CD4-positive, alpha-beta memory T cell (primary cell): Measurements from ENCODE around the gene RABGAP1L. TPM values are rescaled to one million over a fixed set of nuclear protein-coding genes. Genes with fewer than 3 reads are reported as not detected.

ENCODE experiments used
- CTCF ChIA-PET: fragments of 350-600 bp; sonication (Branson Sonifier 250); formaldehyde crosslinking; loops from one replicate; lab custom pipeline; 2021; ENCODE audit warnings: inconsistent platforms; ENCODE audit not compliant: partially characterized antibody; lab: Charles Lee
- POLR2A ChIA-PET: fragments of 350-600 bp; sonication (Branson Sonifier 250); formaldehyde crosslinking; loops from one replicate; lab custom pipeline; 2021; ENCODE audit not compliant: partially characterized antibody; lab: Charles Lee
- DNase-seq, 5 donors: peaks; one replicate each; pipeline versions ENCODE4 v3.0.0 to v3.0.0-alpha.2; 2020 to 2022; ENCODE audit warnings: mixed read lengths in 1 of 5
- H3K27ac ChIP-seq: one replicate; pipeline ENCODE4 v1.7.0; 2013; ENCODE audit warnings: low read depth, low read length
- H3K27me3 ChIP-seq: 2 replicates; pipeline ENCODE4 v1.7.0; 2013; ENCODE audit warnings: mild to moderate bottlenecking, low read length, moderate library complexity; ENCODE audit not compliant: insufficient read depth
- H3K36me3 ChIP-seq: 2 replicates; pipeline ENCODE4 v1.7.0; 2013; ENCODE audit warnings: mild to moderate bottlenecking, low read length, moderate library complexity; ENCODE audit not compliant: insufficient read depth
- H3K4me1 ChIP-seq: 2 replicates; pipeline ENCODE4 v1.7.0; 2013; ENCODE audit warnings: mild to moderate bottlenecking, low read length, moderate library complexity; ENCODE audit not compliant: insufficient read depth
- H3K4me3 ChIP-seq, 2 donors: one replicate each; pipeline ENCODE4 v1.7.0; 2013; ENCODE audit warnings: low read length in 2 of 2, mild to moderate bottlenecking in 1 of 2
- H3K9me3 ChIP-seq, 2 donors: one replicate each; pipeline ENCODE4 v1.7.0; 2013; ENCODE audit warnings: low read length in 2 of 2, control low read depth in 1 of 2; ENCODE audit not compliant: control insufficient read depth in 1 of 2
- H3K27ac Mint-ChIP-seq, 7 donors: one replicate each; pipeline ENCODE4 v1.8.0; 2020 to 2021; ENCODE audit warnings: mixed read lengths in 7 of 7, mild to moderate bottlenecking in 6 of 7, inconsistent platforms in 3 of 7, moderate library complexity in 3 of 7
- H3K27me3 Mint-ChIP-seq, 2 donors: one replicate each; pipeline ENCODE4 v1.8.0; 2020 to 2021; ENCODE audit warnings: mixed read lengths in 2 of 2
- H3K36me3 Mint-ChIP-seq, 2 donors: one replicate each; pipeline ENCODE4 v1.8.0; 2020 to 2021; ENCODE audit warnings: mixed read lengths in 2 of 2, inconsistent platforms in 1 of 2, mild to moderate bottlenecking in 1 of 2
- H3K4me1 Mint-ChIP-seq, 4 donors: one replicate each; pipeline ENCODE4 v1.8.0; 2020 to 2021; ENCODE audit warnings: mixed read lengths in 4 of 4, mild to moderate bottlenecking in 1 of 4
- H3K4me3 Mint-ChIP-seq, 8 donors: one replicate each; pipeline ENCODE4 v1.8.0; 2020 to 2021; ENCODE audit warnings: mixed read lengths in 8 of 8, mild to moderate bottlenecking in 7 of 8, moderate library complexity in 6 of 8, inconsistent platforms in 3 of 8
- H3K9me3 Mint-ChIP-seq, 8 donors: one replicate each; pipeline ENCODE4 v1.8.0; 2020 to 2021; ENCODE audit warnings: mixed read lengths in 8 of 8, mild to moderate bottlenecking in 5 of 8, inconsistent platforms in 3 of 8, moderate library complexity in 1 of 8
- intact Hi-C: fragments of 100-400 bp; cut with micrococcal nuclease; formaldehyde crosslinking; loops from one replicate; pipeline ENCODE4 v1.15.1; 2023
- polyA plus RNA-seq, 2 donors: library from polyadenylated mRNA; unstranded; fragments of 300-500 nt; fragmentation: Illumina TruSeq; gene quantifications; one replicate each; pipeline ENCODE4 v1.2.3, GENCODE V29; 2021
- total RNA-seq, 2 experiments: library from RNA; stranded (reverse); gene quantifications; one replicate each; pipeline ENCODE4 v1.2.3, GENCODE V29; 2021

RABGAP1L gene
- total and polyA plus RNA-seq, 4 experiments from 2014 or later, result 75.7 to 114 (median 96.8) TPM

DNA sequence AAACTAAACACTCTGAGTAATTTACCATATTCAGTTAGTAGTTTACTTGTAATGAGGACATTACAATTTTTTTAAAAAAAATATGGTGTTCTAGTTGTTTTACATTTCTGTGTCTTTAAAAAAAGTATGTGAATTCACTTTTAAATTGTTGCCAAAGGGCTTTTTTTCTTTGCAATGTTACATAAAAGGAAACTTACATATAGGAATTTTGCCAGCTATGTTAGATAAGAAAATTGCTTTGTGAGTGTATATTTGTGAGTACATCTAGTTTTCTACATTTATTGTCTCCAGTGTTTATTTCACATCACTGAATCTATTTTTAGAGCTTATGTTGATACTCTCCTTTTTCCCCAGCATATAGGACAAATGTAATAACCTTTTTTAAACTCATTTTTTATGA lies 495.2 kb downstream of the RABGAP1L start:
- no peaks in the 10 kb centered on the region for H3K4me1 ChIP-seq
- H3K36me3 ChIP-seq, result no peaks in the 10 kb centered on the region
- intact Hi-C loops, result no loop called here
- peaks cover 0 to 12% (median 8%) of the 10 kb centered on the region in 8 donors for H3K9me3 Mint-ChIP-seq
- H3K27me3 Mint-ChIP-seq, result no peaks in the 10 kb centered on the region
- H3K27ac Mint-ChIP-seq, result no peak overlapping the region
- no peaks in the 10 kb centered on the region for H3K27me3 ChIP-seq
- H3K4me1 Mint-ChIP-seq, result peaks cover 0 to 8% (median 6%) of the 10 kb centered on the region in 4 donors
- no peaks in the 10 kb centered on the region for H3K9me3 ChIP-seq
- no peak overlapping the region for H3K27ac ChIP-seq
- ChIA-PET CTCF (interaction anchor here (1.6 kb wide), 1 partner anchor 8 kb away, joined by 4 read pairs; no protein-coding TSS in a partner anchor), POLR2A (no interaction called here)
- H3K4me3 ChIP-seq, result no peak overlapping the region
- no peak overlapping the region for H3K4me3 Mint-ChIP-seq
- no peak for DNase-seq
- H3K36me3 Mint-ChIP-seq, result peaks cover 25 to 44% of the 10 kb centered on the region in 2 donors

DNA sequence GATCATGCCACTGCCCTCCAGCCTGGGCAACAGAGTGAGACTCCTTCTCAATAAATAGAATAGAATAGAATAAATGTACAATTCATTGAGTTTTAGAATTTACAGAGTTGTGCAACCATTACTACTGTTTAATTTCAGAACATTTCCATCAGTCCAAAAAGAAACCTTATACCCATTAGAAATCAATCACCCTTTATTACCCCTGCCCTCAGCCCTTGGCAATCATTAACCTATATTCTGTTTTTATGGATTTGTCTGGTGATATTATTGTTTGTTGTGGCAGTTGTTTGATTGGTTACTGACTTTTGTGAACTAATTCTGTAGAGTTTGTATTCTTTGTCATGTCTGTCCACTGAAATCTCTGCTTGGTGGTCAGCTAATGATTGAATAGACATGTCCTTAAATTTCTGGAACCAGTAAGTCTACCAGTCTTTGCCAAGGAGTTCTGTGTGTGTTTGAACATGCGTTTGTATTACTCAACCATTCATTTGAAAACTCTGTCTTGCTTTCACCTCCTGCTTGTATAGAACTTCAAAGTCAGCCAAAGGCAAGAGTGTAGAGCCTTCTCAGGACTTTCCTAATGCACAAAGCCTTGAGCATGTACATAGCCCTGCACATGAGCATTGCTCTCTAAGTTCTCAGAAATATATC lies 497.2 kb downstream of the RABGAP1L start:
- peaks cover 0 to 11% (median 8%) of the 10 kb centered on the region in 8 donors for H3K9me3 Mint-ChIP-seq
- peaks cover 0 to 8% (median 6%) of the 10 kb centered on the region in 4 donors for H3K4me1 Mint-ChIP-seq
- Histone ChIP-seq H3K27me3 (no peaks in the 10 kb centered on the region), H3K36me3 (no peaks in the 10 kb centered on the region), H3K9me3 (no peaks in the 10 kb centered on the region), H3K4me3 (no peak overlapping the region), H3K4me1 (no peaks in the 10 kb centered on the region), H3K27ac (no peak overlapping the region)
- POLR2A ChIA-PET, result no interaction called here
- CTCF ChIA-PET, result no interaction called here
- H3K27ac Mint-ChIP-seq, result no peak overlapping the region
- intact Hi-C loops, result no loop called here
- H3K36me3 Mint-ChIP-seq, result peaks cover 30 to 46% of the 10 kb centered on the region in 2 donors
- DNase-seq, result no peak
- H3K4me3 Mint-ChIP-seq, result no peak overlapping the region
- no peaks in the 10 kb centered on the region for H3K27me3 Mint-ChIP-seq

DNA sequence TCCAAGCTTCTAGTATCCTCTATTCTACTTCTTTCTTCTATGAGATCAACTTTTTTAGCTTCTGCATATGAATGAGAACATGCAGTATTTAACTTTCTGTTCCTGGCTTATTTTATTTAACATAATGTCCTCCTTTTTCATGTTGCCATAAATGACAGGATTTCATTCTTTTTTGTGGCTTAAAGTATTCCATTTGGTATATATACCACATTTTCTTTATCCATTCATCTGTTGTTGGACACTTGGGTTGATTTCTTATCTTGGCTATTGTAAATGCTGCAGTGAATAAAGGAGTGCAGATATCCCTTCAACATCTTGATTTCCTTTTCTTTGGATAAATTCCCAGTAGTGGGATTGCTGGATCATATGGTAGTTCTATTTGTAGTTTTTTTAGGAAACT lies 498.1 kb downstream of the RABGAP1L start:
- Histone ChIP-seq H3K27me3 (no peaks in the 10 kb centered on the region), H3K9me3 (no peaks in the 10 kb centered on the region), H3K36me3 (no peaks in the 10 kb centered on the region), H3K4me1 (no peaks in the 10 kb centered on the region), H3K4me3 (no peak overlapping the region), H3K27ac (no peak overlapping the region)
- H3K27me3 Mint-ChIP-seq, result no peaks in the 10 kb centered on the region
- no peak for DNase-seq
- peaks cover 0 to 11% (median 6%) of the 10 kb centered on the region in 8 donors for H3K9me3 Mint-ChIP-seq
- ChIA-PET CTCF (no interaction called here), POLR2A (no interaction called here)
- H3K36me3 Mint-ChIP-seq, result peaks cover 24 to 40% of the 10 kb centered on the region in 2 donors
- no peak overlapping the region for H3K4me3 Mint-ChIP-seq
- intact Hi-C loops, result no loop called here
- peaks cover 0 to 8% (median 6%) of the 10 kb centered on the region in 4 donors for H3K4me1 Mint-ChIP-seq
- H3K27ac Mint-ChIP-seq, result no peak overlapping the region

DNA sequence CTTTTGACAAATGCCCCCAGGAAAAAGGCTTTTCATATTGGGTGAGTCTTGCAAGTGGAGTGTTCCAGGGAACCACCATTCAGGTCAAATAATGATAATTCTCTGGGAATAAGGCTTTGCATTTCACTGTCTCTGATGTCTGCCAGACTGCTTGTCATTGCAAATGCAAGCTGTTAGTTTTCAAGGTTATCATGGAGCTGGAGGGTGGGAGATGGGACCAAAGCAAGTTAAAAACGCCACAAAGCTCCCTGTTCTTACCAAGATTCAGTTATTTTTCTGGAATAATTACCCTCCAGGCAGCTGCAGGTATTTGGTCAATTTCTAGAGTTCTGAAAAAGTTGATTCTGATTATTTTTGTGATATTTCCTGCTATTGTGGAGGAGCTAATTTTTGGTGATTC lies 498.6 kb downstream of the RABGAP1L start:
- H3K27me3 Mint-ChIP-seq, result no peaks in the 10 kb centered on the region
- no peak overlapping the region for H3K27ac Mint-ChIP-seq
- Histone ChIP-seq H3K9me3 (no peaks in the 10 kb centered on the region), H3K36me3 (no peaks in the 10 kb centered on the region), H3K27me3 (no peaks in the 10 kb centered on the region), H3K4me3 (no peak overlapping the region), H3K4me1 (no peaks in the 10 kb centered on the region), H3K27ac (no peak overlapping the region)
- ChIA-PET POLR2A (no interaction called here), CTCF (no interaction called here)
- no peak for DNase-seq
- H3K4me1 Mint-ChIP-seq, result peaks cover 0 to 8% (median 6%) of the 10 kb centered on the region in 4 donors
- no peak overlapping the region for H3K4me3 Mint-ChIP-seq
- intact Hi-C loops, result no loop called here
- peaks cover 0 to 11% (median 5%) of the 10 kb centered on the region in 8 donors for H3K9me3 Mint-ChIP-seq
- H3K36me3 Mint-ChIP-seq, result peaks cover 23 to 38% of the 10 kb centered on the region in 2 donors

DNA sequence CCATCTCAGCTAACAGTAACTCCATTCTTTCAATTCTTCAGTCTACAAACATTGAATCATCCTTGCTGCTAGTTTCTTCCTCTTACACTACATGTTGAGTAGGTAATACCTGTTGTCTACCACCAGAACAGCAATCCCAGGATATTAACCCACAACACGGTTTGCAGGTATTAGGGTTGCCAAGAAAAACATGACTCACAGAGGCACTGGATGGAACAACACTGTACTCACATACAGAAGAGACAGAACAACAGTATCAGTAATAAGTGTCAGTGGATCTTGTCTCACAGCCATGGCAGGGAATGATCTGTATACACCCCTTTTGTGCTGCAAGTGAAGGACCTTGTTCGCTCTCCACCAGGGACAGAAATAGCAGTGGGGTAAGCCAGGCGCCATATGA lies 500.5 kb downstream of the RABGAP1L start:
- no peak for DNase-seq
- H3K4me1 Mint-ChIP-seq, result peaks cover 0 to 2% (median 1%) of the 10 kb centered on the region in 4 donors
- H3K9me3 ChIP-seq, result no peaks in the 10 kb centered on the region
- ChIA-PET CTCF (no interaction called here), POLR2A (no interaction called here)
- no peak overlapping the region for H3K4me3 ChIP-seq
- no peaks in the 10 kb centered on the region for H3K36me3 ChIP-seq
- H3K27me3 Mint-ChIP-seq, result no peaks in the 10 kb centered on the region
- H3K27ac Mint-ChIP-seq, result peak overlapping the region in 1 of 7 donors; percentile 1
- no peaks in the 10 kb centered on the region for H3K27me3 ChIP-seq
- no peaks in the 10 kb centered on the region for H3K4me1 ChIP-seq
- no peak overlapping the region for H3K4me3 Mint-ChIP-seq
- intact Hi-C loops, result no loop called here
- H3K36me3 Mint-ChIP-seq, result peaks cover 22 to 39% of the 10 kb centered on the region in 2 donors
- no peak overlapping the region for H3K27ac ChIP-seq
- peaks cover 0 to 11% (median 5%) of the 10 kb centered on the region in 8 donors for H3K9me3 Mint-ChIP-seq

DNA sequence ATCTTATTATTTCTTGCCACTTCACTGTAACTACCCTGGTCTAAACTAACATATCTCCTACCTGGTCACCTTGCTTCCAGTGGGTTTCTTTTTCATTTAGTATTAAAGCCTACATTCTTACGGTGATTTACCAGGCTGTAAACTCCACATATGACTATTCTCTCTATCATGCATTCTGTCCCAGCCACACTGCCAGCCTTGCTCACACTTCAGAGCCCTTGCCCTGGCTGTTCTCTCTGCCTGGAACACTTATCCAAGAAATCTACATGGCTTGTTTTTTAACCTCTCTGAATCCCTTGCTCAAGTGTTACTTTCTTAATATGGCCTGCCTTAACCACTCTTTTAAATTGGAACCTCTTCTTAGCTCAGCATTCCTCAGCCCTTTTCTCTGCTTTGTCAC lies 501.2 kb downstream of the RABGAP1L start:
- Histone ChIP-seq H3K27ac (no peak overlapping the region), H3K36me3 (no peaks in the 10 kb centered on the region), H3K4me1 (no peaks in the 10 kb centered on the region), H3K9me3 (no peaks in the 10 kb centered on the region), H3K4me3 (no peak overlapping the region), H3K27me3 (no peaks in the 10 kb centered on the region)
- ChIA-PET POLR2A (no interaction called here), CTCF (no interaction called here)
- Mint-ChIP-seq H3K36me3 (peaks cover 20 to 39% of the 10 kb centered on the region in 2 donors), H3K9me3 (peaks cover 0 to 11% (median 5%) of the 10 kb centered on the region in 8 donors), H3K4me3 (no peak overlapping the region), H3K27me3 (no peaks in the 10 kb centered on the region), H3K4me1 (peaks cover 0 to 2% (median 1%) of the 10 kb centered on the region in 4 donors), H3K27ac (no peak overlapping the region)
- intact Hi-C loops, result no loop called here
- no peak for DNase-seq

DNA sequence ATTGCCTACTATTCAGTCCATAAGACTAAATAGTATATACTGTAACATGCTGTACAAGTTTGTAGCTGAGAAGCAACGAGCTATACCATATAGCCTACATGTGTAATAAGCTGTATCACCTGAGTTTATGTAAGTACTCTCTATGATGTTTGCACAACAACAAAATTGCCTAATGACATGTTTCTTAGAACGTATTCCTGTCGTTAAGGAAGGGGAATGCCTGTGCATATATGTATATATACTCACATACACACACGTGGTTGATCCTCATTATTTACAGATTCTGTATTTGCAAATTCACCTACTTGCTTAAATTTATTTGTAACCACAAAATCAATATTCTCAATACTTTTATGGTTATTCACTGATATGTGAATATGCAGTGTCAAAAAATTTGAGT lies 504.0 kb downstream of the RABGAP1L start:
- Mint-ChIP-seq H3K9me3 (peaks cover 0 to 12% (median 6%) of the 10 kb centered on the region in 8 donors), H3K36me3 (peaks cover 22 to 38% of the 10 kb centered on the region in 2 donors), H3K27ac (no peak overlapping the region), H3K4me3 (no peak overlapping the region), H3K4me1 (peaks cover 0 to 2% (median 0%) of the 10 kb centered on the region in 4 donors), H3K27me3 (no peaks in the 10 kb centered on the region)
- Histone ChIP-seq H3K9me3 (peaks cover 0 to 4% of the 10 kb centered on the region in 2 donors), H3K27ac (no peak overlapping the region), H3K4me1 (no peaks in the 10 kb centered on the region), H3K4me3 (no peak overlapping the region), H3K36me3 (no peaks in the 10 kb centered on the region), H3K27me3 (no peaks in the 10 kb centered on the region)
- intact Hi-C loops, result no loop called here
- POLR2A ChIA-PET, result no interaction called here
- DNase-seq, result no peak
- CTCF ChIA-PET, result interaction anchor here (1.2 kb wide), 1 partner anchor 9 kb away, joined by 4 read pairs; no protein-coding TSS in a partner anchor
